Measurements from ENCODE around the gene SUMF2. TPM values are rescaled to one million over a fixed set of nuclear protein-coding genes. Genes with fewer than 3 reads are reported as not detected.
A peak's percentile ranks its signal among the peaks of the same experiment; 100 is the strongest.

The SUMF2 gene
- total and polyA plus RNA-seq, 2 of the 13 experiments (the other 11 are each of a cell fraction or from before 2014, with no cell fraction given) = 48.9 to 54.4 TPM

- no peak for TF ChIP-seq ZBTB39 (CRISPR knock-in tag; IDR thresholded peaks at IDR 0.05)
- TF ChIP-seq GRHL1 (CRISPR knock-in tag; conservative IDR thresholded peaks at IDR 0.05) = no peak
- no peak for TF ChIP-seq RFX5 (IDR thresholded peaks at IDR 0.05; ENCODE audit: low read depth, low read length)
- TF ChIP-seq SP4 (CRISPR knock-in tag; IDR thresholded peaks at IDR 0.05) = no peak
- no peak for TF ChIP-seq DNMT3B (CRISPR knock-in tag; conservative IDR thresholded peaks at IDR 0.05)
- TF ChIP-seq THAP7 (CRISPR knock-in tag; IDR thresholded peaks at IDR 0.05) = no peak
- TF ChIP-seq MED13 (CRISPR knock-in tag; IDR thresholded peaks at IDR 0.05) = no peak
- TF ChIP-seq DNMT1 (CRISPR knock-in tag; IDR thresholded peaks at IDR 0.05) = no peak
- TF ChIP-seq ZNF143 (CRISPR knock-in tag; IDR thresholded peaks at IDR 0.05) = no peak
- TF ChIP-seq FOSL2 (CRISPR knock-in tag; IDR thresholded peaks at IDR 0.05) = peak; percentile 94
- no peak for TF ChIP-seq SP1 (IDR thresholded peaks at IDR 0.05)
- TF ChIP-seq SP1 (CRISPR knock-in tag; IDR thresholded peaks at IDR 0.05) = no peak
- TF ChIP-seq E2F1 (CRISPR knock-in tag; IDR thresholded peaks at IDR 0.05) = no peak
- no peak for TF ChIP-seq ZFP36 (IDR thresholded peaks at IDR 0.05; ENCODE audit: borderline replicate concordance, low read depth, low read length, partially characterized antibody)
- TF ChIP-seq SOX6 (IDR thresholded peaks at IDR 0.05) = no peak
- peak; percentile 82 for TF ChIP-seq SOX6 (CRISPR knock-in tag; IDR thresholded peaks at IDR 0.05)
- TF ChIP-seq MBD4 (IDR thresholded peaks at IDR 0.05; ENCODE audit: borderline replicate concordance, low read length) = no peak; the same call in 1 of the 2 replicates
- TF ChIP-seq ISL2 (CRISPR knock-in tag; IDR thresholded peaks at IDR 0.05) = peak; percentile 33
- peak; percentile 67; the same call in 1 of the 2 replicates for TF ChIP-seq NR2F6 (IDR thresholded peaks at IDR 0.05)
- TF ChIP-seq NR2F6 (CRISPR knock-in tag; IDR thresholded peaks at IDR 0.05) = peak; percentile 88
- 0 out of 2 replicates have a peak, but pooled peaks have one; percentile 9 for TF ChIP-seq CTCF (CRISPR knock-in tag; IDR thresholded peaks at IDR 0.05)
- TF ChIP-seq HOXA7 (CRISPR knock-in tag; IDR thresholded peaks at IDR 0.05) = no peak
- peak; percentile 25; the same call in 1 of the 2 replicates for TF ChIP-seq TAF1 (CRISPR knock-in tag; IDR thresholded peaks at IDR 0.05)
- TF ChIP-seq HNRNPLL (IDR thresholded peaks at IDR 0.05; ENCODE audit: low read depth, low read length, poor library complexity, severe bottlenecking) = no peak
- no peak for TF ChIP-seq RFX1 (IDR thresholded peaks at IDR 0.05)
- no peak for TF ChIP-seq ZNF24 (IDR thresholded peaks at IDR 0.05)
Observed at GRCh38 chr7:56028942-56029630, 35.0 kb upstream of the SUMF2 start (continued).

All from HepG2 (cell line).